ENCODE data around the gene EEFSEC. TPM values are rescaled to one million over a fixed set of nuclear protein-coding genes. Genes with fewer than 3 reads are reported as not detected.

Gene EEFSEC
- total RNA-seq, 1 donor from 2014 or later, result 23.4 TPM

DNA sequence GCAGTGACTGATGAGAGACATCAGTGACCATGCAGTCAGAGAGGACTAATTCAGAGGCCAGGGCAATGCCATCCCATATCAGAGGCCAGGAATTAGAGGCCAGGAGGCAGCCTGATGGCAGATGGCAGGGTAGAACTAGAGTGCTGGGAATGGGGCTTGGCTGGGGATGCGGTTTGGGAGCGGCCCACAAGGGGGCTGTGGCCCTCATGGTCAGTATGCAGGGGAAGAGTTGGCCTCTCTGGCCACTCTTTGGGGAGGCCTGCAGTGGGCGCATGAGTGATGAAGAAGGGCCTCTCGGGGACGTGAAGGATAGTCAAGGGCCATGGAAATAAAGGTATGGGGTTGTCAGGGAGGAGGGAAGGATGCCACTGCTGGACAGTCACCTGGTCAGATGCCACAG lies 101.7 kb downstream of the EEFSEC start:
- Mint-ChIP-seq H3K36me3 (ENCODE audit: low read depth) (peaks cover 11% of the 10 kb centered on the region), H3K4me1 (peaks cover 35% of the 10 kb centered on the region), H3K4me3 (no peak overlapping the region), H3K27me3 (ENCODE audit: low read depth) (no peaks in the 10 kb centered on the region), H3K27ac (ENCODE audit: unreplicated experiment) (peak overlapping the region; percentile 38), H3K9me3 (peaks cover 7% of the 10 kb centered on the region)
- TF ChIP-seq, protein P1, sequence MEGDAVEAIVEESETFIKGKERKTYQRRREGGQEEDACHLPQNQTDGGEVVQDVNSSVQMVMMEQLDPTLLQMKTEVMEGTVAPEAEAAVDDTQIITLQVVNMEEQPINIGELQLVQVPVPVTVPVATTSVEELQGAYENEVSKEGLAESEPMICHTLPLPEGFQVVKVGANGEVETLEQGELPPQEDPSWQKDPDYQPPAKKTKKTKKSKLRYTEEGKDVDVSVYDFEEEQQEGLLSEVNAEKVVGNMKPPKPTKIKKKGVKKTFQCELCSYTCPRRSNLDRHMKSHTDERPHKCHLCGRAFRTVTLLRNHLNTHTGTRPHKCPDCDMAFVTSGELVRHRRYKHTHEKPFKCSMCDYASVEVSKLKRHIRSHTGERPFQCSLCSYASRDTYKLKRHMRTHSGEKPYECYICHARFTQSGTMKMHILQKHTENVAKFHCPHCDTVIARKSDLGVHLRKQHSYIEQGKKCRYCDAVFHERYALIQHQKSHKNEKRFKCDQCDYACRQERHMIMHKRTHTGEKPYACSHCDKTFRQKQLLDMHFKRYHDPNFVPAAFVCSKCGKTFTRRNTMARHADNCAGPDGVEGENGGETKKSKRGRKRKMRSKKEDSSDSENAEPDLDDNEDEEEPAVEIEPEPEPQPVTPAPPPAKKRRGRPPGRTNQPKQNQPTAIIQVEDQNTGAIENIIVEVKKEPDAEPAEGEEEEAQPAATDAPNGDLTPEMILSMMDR (conservative IDR thresholded peaks at IDR 0.05), result no peak
- DNase-seq (ENCODE audit: low read depth, low spot score), result no peak

DNA sequence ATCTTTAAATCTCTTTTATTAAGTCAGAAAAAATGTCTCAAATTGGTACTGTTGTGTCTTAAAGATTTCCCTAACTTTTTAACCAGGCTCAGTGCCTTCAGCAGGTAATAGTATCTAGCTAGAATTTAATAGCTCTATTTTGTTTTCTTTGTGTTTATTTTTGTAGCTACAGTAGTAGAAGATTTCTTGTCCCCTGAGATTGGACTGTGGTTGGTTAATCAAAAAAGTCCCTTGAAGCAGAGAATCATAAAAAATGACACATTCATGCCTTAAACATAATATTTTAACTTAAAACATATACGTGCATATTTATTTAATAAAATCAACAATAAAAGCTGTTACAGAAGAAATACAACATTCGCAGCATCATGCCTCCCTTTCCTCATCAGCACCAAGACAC lies 102.8 kb downstream of the EEFSEC start:
- H3K36me3 Mint-ChIP-seq (ENCODE audit: low read depth), result peaks cover 10% of the 10 kb centered on the region
- no peak overlapping the region for H3K4me3 Mint-ChIP-seq
- TF ChIP-seq, protein P1 (conservative IDR thresholded peaks at IDR 0.05), result no peak
- no peak for DNase-seq (ENCODE audit: low read depth, low spot score)
- peaks cover 7% of the 10 kb centered on the region for H3K9me3 Mint-ChIP-seq
- no peaks in the 10 kb centered on the region for H3K27me3 Mint-ChIP-seq (ENCODE audit: low read depth)
- H3K27ac Mint-ChIP-seq (ENCODE audit: unreplicated experiment), result no peak overlapping the region
- peaks cover 35% of the 10 kb centered on the region for H3K4me1 Mint-ChIP-seq

DNA sequence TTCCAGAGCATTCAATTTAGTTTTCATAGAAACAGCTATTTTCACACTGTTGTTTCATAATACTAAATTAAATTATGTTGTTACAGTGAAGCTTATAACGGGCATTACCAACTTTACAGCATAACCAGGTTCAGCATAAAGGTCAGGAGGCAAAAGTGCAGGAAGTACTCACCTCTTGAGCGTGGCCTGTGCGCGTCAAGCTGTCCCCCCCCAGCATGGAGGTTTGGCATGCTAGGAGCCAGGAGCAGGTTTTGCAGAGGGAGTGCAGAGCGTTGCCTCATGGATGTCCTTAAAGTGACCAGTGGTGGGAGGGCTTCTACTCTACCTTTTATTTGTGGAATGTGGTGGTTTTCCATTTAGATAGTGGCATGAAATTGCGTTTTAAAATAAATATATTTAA lies 104.4 kb downstream of the EEFSEC start:
- no peaks in the 10 kb centered on the region for H3K27me3 Mint-ChIP-seq (ENCODE audit: low read depth)
- H3K4me1 Mint-ChIP-seq, result peaks cover 28% of the 10 kb centered on the region
- no peak for DNase-seq (ENCODE audit: low read depth, low spot score)
- no peak overlapping the region for H3K27ac Mint-ChIP-seq (ENCODE audit: unreplicated experiment)
- TF ChIP-seq, protein P1 (conservative IDR thresholded peaks at IDR 0.05), result no peak
- no peak overlapping the region for H3K4me3 Mint-ChIP-seq
- peaks cover 7% of the 10 kb centered on the region for H3K9me3 Mint-ChIP-seq
- peaks cover 15% of the 10 kb centered on the region for H3K36me3 Mint-ChIP-seq (ENCODE audit: low read depth)

DNA sequence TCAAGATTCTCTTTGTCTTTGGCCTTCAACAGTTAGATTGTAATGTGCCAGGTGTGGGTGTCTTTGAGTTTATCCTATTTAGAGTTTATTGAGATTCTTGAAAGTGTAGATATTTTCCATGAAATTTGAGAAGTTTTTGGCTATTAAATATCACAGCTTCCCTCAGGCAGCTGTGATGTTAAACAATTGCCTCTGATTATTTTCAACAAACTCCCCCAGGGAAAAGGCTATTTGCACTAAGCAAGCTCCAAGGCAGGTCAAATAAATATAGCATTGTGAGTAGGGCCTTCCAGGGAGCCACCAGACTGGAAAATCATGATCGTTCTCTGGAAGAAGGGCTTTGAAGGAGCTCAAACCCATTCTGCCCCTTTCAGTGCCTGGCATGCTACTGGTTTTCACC lies 107.0 kb downstream of the EEFSEC start:
- Mint-ChIP-seq H3K9me3 (peaks cover 7% of the 10 kb centered on the region), H3K27me3 (ENCODE audit: low read depth) (no peaks in the 10 kb centered on the region), H3K27ac (ENCODE audit: unreplicated experiment) (no peak overlapping the region), H3K4me3 (no peak overlapping the region), H3K4me1 (peaks cover 18% of the 10 kb centered on the region), H3K36me3 (ENCODE audit: low read depth) (peaks cover 22% of the 10 kb centered on the region)
- DNase-seq (ENCODE audit: low read depth, low spot score), result no peak
- TF ChIP-seq, protein P1 (conservative IDR thresholded peaks at IDR 0.05), result no peak

DNA sequence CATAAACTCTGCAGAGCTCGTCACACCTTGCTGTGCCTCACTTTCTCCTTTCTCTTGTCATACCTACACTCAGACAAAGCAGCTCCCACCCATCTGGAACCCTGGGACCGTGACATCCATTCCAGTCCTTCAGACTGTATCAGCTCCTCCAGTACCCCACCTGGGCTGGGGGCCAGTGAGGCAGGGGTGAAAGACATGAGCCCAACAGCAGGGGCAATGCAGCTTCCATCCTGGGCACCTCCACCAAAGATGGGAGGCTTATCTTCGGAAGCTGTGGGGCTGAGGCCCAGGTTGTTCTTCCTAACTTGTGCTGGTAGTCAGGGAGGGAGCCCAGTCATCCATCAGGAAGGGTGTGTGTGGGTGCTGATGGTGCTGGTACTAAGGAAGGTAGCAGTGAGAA lies 109.2 kb downstream of the EEFSEC start:
- Mint-ChIP-seq H3K27ac (ENCODE audit: unreplicated experiment) (peak overlapping the region; percentile 43), H3K4me3 (no peak overlapping the region), H3K4me1 (peaks cover 10% of the 10 kb centered on the region), H3K36me3 (ENCODE audit: low read depth) (peaks cover 22% of the 10 kb centered on the region), H3K9me3 (peaks cover 7% of the 10 kb centered on the region), H3K27me3 (ENCODE audit: low read depth) (no peaks in the 10 kb centered on the region)
- TF ChIP-seq, protein P1 (conservative IDR thresholded peaks at IDR 0.05), result no peak
- DNase-seq (ENCODE audit: low read depth, low spot score), result no peak

DNA sequence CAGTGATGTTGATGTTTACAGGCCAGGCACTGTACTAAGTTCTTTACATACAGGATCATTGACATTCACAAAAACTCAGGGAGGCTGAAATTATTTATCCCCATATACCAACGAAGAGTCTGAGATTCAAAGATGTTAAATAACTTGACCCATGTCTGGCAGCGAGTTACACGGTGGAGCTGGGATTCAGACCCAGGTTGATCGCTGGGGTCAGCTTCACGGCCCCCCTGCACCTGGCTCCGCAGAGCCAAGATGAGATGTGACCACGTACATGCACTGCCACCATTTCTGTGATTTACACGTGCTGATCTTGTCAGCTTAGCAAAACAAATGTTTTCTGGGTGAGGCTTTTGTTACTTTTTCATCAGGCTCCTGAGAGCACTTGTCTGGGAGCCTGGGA lies 109.8 kb downstream of the EEFSEC start:
- H3K27ac Mint-ChIP-seq (ENCODE audit: unreplicated experiment), result no peak overlapping the region
- peaks cover 10% of the 10 kb centered on the region for H3K4me1 Mint-ChIP-seq
- H3K4me3 Mint-ChIP-seq, result no peak overlapping the region
- H3K9me3 Mint-ChIP-seq, result peaks cover 7% of the 10 kb centered on the region
- no peaks in the 10 kb centered on the region for H3K27me3 Mint-ChIP-seq (ENCODE audit: low read depth)
- TF ChIP-seq, protein P1 (conservative IDR thresholded peaks at IDR 0.05), result no peak
- DNase-seq (ENCODE audit: low read depth, low spot score), result no peak
- H3K36me3 Mint-ChIP-seq (ENCODE audit: low read depth), result peaks cover 22% of the 10 kb centered on the region
